ENCODE measurements around the gene ADAM23. TPM values are rescaled to one million over a fixed set of nuclear protein-coding genes. Genes with fewer than 3 reads are reported as not detected.

Gene ADAM23
- polyA plus RNA-seq, 1 donor (not counting 4 experiments of a cell fraction or from before 2014, with no cell fraction given): 1.3 TPM

- DNase-seq (ENCODE audit: low read depth, low spot score): no peak
- no peak overlapping the region for H3K27ac ChIP-seq (ENCODE audit: control insufficient read depth, insufficient read depth, low read length)
- no peaks in the 10 kb centered on the region for H3K36me3 ChIP-seq (ENCODE audit: control insufficient read depth in 2 of 2, extremely low read depth in 1 of 2, insufficient read depth in 2 of 2, low read length in 2 of 2)
- no peak for FAIRE-seq
- no peaks in the 10 kb centered on the region for H4K20me1 ChIP-seq (ENCODE audit: control insufficient read depth, extremely low read depth, insufficient read depth, low read length)
- no peak overlapping the region for H2AFZ ChIP-seq (ENCODE audit: control insufficient read depth, low read length)
- dilution Hi-C loops (cut with MboI; ENCODE audit: extremely low pct_ligation_motif_present, low sequenced_read_pairs): no loop called here
- H3K4me2 ChIP-seq (ENCODE audit: control insufficient read depth, extremely low read depth, insufficient read depth, low read depth, low read length): no peak overlapping the region
- H3K9me3 ChIP-seq (ENCODE audit: control insufficient read depth, low read depth, low read length): no peaks in the 10 kb centered on the region
- no peak overlapping the region for H3K4me3 ChIP-seq (ENCODE audit: control insufficient read depth in 2 of 3, extremely low read depth in 1 of 3, insufficient read depth in 2 of 3, low read depth in 1 of 3, low read length in 3 of 3)
- TF ChIP-seq CTCF (optimal IDR thresholded peaks at IDR 0.05 in 1 of 3, IDR thresholded peaks at IDR 0.05 in 1 of 3, conservative IDR thresholded peaks at IDR 0.05 in 1 of 3; ENCODE audit: extremely low read depth in 1 of 3, insufficient read depth in 2 of 3, low read length in 3 of 3): no peak
- TF ChIP-seq EZH2 (IDR thresholded peaks at IDR 0.05; ENCODE audit: low read length): no peak
- H3K79me2 ChIP-seq (ENCODE audit: control insufficient read depth, insufficient read depth, low read length): no peaks in the 10 kb centered on the region
- no peak overlapping the region for H3K9ac ChIP-seq (ENCODE audit: control insufficient read depth, extremely low read depth, insufficient read depth, low read length)
- H3K4me1 ChIP-seq (ENCODE audit: control insufficient read depth, extremely low read depth, insufficient read depth, low read length): no peaks in the 10 kb centered on the region
- no peaks in the 10 kb centered on the region for H3K27me3 ChIP-seq (ENCODE audit: control insufficient read depth, extremely low read depth, insufficient read depth, low read length)
- no peaks in the 10 kb centered on the region for H3K9me1 ChIP-seq (ENCODE audit: control insufficient read depth, extremely low read depth, insufficient read depth, low read length)
Measured at GRCh38 chr2:206515580-206515979, 72.2 kb downstream of the ADAM23 start.

GRCh38 chr2:206518997-206519396 lies 75.7 kb downstream of the ADAM23 start:
- FAIRE-seq (no peak), DNase-seq (ENCODE audit: low read depth, low spot score) (no peak)
- H3K79me2 ChIP-seq (ENCODE audit: control insufficient read depth, insufficient read depth, low read length): no peaks in the 10 kb centered on the region
- H4K20me1 ChIP-seq (ENCODE audit: control insufficient read depth, extremely low read depth, insufficient read depth, low read length): no peaks in the 10 kb centered on the region
- no peaks in the 10 kb centered on the region for H3K27me3 ChIP-seq (ENCODE audit: control insufficient read depth, extremely low read depth, insufficient read depth, low read length)
- no peak overlapping the region for H3K4me3 ChIP-seq (ENCODE audit: control insufficient read depth in 2 of 3, extremely low read depth in 1 of 3, insufficient read depth in 2 of 3, low read depth in 1 of 3, low read length in 3 of 3)
- no peaks in the 10 kb centered on the region for H3K9me3 ChIP-seq (ENCODE audit: control insufficient read depth, low read depth, low read length)
- H3K4me1 ChIP-seq (ENCODE audit: control insufficient read depth, extremely low read depth, insufficient read depth, low read length): no peaks in the 10 kb centered on the region
- no peak overlapping the region for H3K4me2 ChIP-seq (ENCODE audit: control insufficient read depth, extremely low read depth, insufficient read depth, low read depth, low read length)
- no peak overlapping the region for H3K9ac ChIP-seq (ENCODE audit: control insufficient read depth, extremely low read depth, insufficient read depth, low read length)
- no peak overlapping the region for H2AFZ ChIP-seq (ENCODE audit: control insufficient read depth, low read length)
- no peak overlapping the region for H3K27ac ChIP-seq (ENCODE audit: control insufficient read depth, insufficient read depth, low read length)
- no peaks in the 10 kb centered on the region for H3K36me3 ChIP-seq (ENCODE audit: control insufficient read depth in 2 of 2, extremely low read depth in 1 of 2, insufficient read depth in 2 of 2, low read length in 2 of 2)
- TF ChIP-seq EZH2 (IDR thresholded peaks at IDR 0.05; ENCODE audit: low read length) (no peak), CTCF (optimal IDR thresholded peaks at IDR 0.05 in 1 of 3, IDR thresholded peaks at IDR 0.05 in 1 of 3, conservative IDR thresholded peaks at IDR 0.05 in 1 of 3; ENCODE audit: extremely low read depth in 1 of 3, insufficient read depth in 2 of 3, low read length in 3 of 3) (no peak)
- dilution Hi-C loops (cut with MboI; ENCODE audit: extremely low pct_ligation_motif_present, low sequenced_read_pairs): no loop called here
- no peaks in the 10 kb centered on the region for H3K9me1 ChIP-seq (ENCODE audit: control insufficient read depth, extremely low read depth, insufficient read depth, low read length)

Data from keratinocyte (primary cell).